Testis (tissue), 3 donors: ENCODE data around the gene VGLL1. TPM values are rescaled to one million over a fixed set of nuclear protein-coding genes. Genes with fewer than 3 reads are reported as not detected.

ENCODE experiments used
- DNase-seq: peaks from one replicate; pipeline ENCODE4 v3.0.0-alpha.2; 2019
- H3K27ac ChIP-seq, 2 donors: fragments of 200-600 bp; sonication (generic); one replicate each; pipeline ENCODE4 v1.5.1; 2019
- H3K27me3 ChIP-seq: fragments of 200-600 bp; sonication (generic); one replicate; pipeline ENCODE4 v1.5.1; 2019
- H3K36me3 ChIP-seq: fragments of 200-600 bp; sonication (generic); one replicate; pipeline ENCODE4 v1.5.1; 2017; ENCODE audit warnings: low read depth; ENCODE audit errors: missing control alignments
- H3K4me1 ChIP-seq: fragments of 200-600 bp; sonication (generic); one replicate; pipeline ENCODE4 v1.5.1; 2019
- H3K4me3 ChIP-seq, 2 donors: fragments of 200-600 bp; sonication (generic); one replicate each; pipeline ENCODE4 v1.5.1; 2017 to 2019
- H3K9me3 ChIP-seq: fragments of 200-600 bp; sonication (generic); one replicate; pipeline ENCODE4 v1.5.1; 2017
- POLR2A ChIP-seq: fragments of 450-650 bp; IDR thresholded peaks from one replicate; pipeline ENCODE4 v1.6.1; 2017; ENCODE audit warnings: antibody characterized with exemption, mild to moderate bottlenecking, moderate library complexity
- WGBS, 2 donors: methylation state at CpG; one replicate each; pipeline ENCODE4 v1.1.5; 2018; 5-methylcytosine and 5-hydroxymethylcytosine counted together
- intact Hi-C: fragments of 100-400 bp; cut with DNase I; formaldehyde crosslinking; loops from one replicate; pipeline ENCODE4 v1.15.1; 2023; ENCODE audit warnings: low total_unique reads
- polyA plus RNA-seq: library from polyadenylated mRNA; stranded (reverse); fragments of 350-450 nt; fragmentation: Illumina TruSeq; extraction: RNeasy Lipid Tissue Mini Kit (QIAGEN cat#74804); gene quantifications from one replicate; pipeline ENCODE4 v1.2.3, GENCODE V29; 2014; ENCODE audit warnings: low read depth, low replicate concordance; ENCODE audit not compliant: insufficient read depth
- total RNA-seq, 2 donors: library from RNA; depleted of rRNA; stranded (reverse); fragments of >200 nt; gene quantifications; one replicate each; pipeline ENCODE4 v1.2.3, GENCODE V29; 2016
- TF ChIP-seq, protein P1 (sequence below), 3 experiments: fragments of 450-650 bp in 2 of 3; fragments of 200-600 bp in 1 of 3; sonication (generic) in 1 of 3; IDR thresholded peaks; one replicate each; pipeline ENCODE4 v1.5.1; 2016 to 2019; ENCODE audit warnings: antibody characterized with exemption in 3 of 3, mild to moderate bottlenecking in 2 of 3, moderate library complexity in 1 of 3

VGLL1 gene
- total and polyA plus RNA-seq, 3 donors from 2014 or later, result 0.70 TPM; not detected in 2

DNA sequence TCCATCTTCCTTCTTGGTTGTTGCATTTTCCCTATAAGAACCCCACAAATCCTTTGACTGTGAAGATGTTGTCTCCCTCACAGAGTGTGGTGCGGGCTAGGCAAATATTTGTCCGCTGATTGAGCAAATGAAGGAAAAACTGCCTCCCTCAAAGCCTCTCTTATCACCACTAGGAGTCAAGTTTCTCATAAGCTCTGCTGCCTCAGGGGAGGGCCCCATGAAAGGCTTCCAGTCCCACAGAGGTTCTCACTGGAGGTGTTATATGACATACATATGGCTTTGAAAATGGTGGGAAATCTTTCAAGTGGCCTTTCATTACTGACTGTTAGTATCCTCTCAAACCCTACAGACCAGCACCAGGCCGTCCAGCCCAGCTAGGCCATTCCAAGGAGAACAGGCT, 9.3 kb downstream of the VGLL1 start:
- no peaks in the 10 kb centered on the region for H3K27me3 ChIP-seq
- intact Hi-C loops, result no loop called here
- H3K9me3 ChIP-seq, result no peaks in the 10 kb centered on the region
- no peaks in the 10 kb centered on the region for H3K36me3 ChIP-seq
- H3K27ac ChIP-seq, result no peak overlapping the region
- TF ChIP-seq, protein P1, sequence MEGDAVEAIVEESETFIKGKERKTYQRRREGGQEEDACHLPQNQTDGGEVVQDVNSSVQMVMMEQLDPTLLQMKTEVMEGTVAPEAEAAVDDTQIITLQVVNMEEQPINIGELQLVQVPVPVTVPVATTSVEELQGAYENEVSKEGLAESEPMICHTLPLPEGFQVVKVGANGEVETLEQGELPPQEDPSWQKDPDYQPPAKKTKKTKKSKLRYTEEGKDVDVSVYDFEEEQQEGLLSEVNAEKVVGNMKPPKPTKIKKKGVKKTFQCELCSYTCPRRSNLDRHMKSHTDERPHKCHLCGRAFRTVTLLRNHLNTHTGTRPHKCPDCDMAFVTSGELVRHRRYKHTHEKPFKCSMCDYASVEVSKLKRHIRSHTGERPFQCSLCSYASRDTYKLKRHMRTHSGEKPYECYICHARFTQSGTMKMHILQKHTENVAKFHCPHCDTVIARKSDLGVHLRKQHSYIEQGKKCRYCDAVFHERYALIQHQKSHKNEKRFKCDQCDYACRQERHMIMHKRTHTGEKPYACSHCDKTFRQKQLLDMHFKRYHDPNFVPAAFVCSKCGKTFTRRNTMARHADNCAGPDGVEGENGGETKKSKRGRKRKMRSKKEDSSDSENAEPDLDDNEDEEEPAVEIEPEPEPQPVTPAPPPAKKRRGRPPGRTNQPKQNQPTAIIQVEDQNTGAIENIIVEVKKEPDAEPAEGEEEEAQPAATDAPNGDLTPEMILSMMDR (IDR thresholded peaks at IDR 0.05), result no peak
- no peak for TF ChIP-seq POLR2A
- DNase-seq, result no peak
- H3K4me3 ChIP-seq, result no peak overlapping the region
- H3K4me1 ChIP-seq, result no peaks in the 10 kb centered on the region
- 66 to 75% methylated on average over 1 to 3 of the region's 3 CpGs for WGBS, 2 donors

GRCh38 chrX:136542281-136542680, 10.3 kb downstream of the VGLL1 start:
- Histone ChIP-seq H3K27me3 (no peaks in the 10 kb centered on the region), H3K4me1 (no peaks in the 10 kb centered on the region), H3K9me3 (no peaks in the 10 kb centered on the region), H3K4me3 (no peak overlapping the region), H3K36me3 (no peaks in the 10 kb centered on the region), H3K27ac (no peak overlapping the region)
- TF ChIP-seq POLR2A, result no peak
- TF ChIP-seq, protein P1 (IDR thresholded peaks at IDR 0.05), result no peak
- intact Hi-C loops, result no loop called here
- WGBS, 2 donors, result 76 to 81% methylated on average over 3 to 7 of the region's 7 CpGs
- no peak for DNase-seq

DNA sequence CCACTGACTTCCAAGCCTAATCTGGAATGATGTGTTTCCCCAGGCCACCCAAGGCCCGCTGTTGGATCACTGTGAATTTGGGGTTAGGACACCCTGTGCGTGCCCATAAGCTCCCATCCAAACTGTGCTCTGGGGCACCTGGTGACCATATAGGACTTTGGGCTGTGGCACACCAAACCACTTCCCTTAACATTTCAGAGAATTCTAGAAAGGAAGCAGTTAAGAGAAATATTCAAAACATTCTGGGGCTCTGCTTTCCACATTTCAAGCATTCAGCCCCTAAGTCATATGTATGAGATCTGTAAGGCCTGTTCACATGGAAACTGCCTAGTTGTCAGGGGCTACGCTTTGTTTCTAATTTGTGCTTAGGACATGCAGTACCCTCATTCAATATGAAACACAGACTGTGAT, 14.4 kb downstream of the VGLL1 start:
- Histone ChIP-seq H3K9me3 (no peaks in the 10 kb centered on the region), H3K27me3 (no peaks in the 10 kb centered on the region), H3K36me3 (no peaks in the 10 kb centered on the region), H3K4me1 (no peaks in the 10 kb centered on the region), H3K4me3 (no peak overlapping the region), H3K27ac (no peak overlapping the region)
- no peak for DNase-seq
- intact Hi-C loops, result no loop called here
- TF ChIP-seq, protein P1 (IDR thresholded peaks at IDR 0.05), result no peak
- TF ChIP-seq POLR2A, result no peak
- 75 to 96% methylated on average over 1 to 3 of the region's 3 CpGs for WGBS, 2 donors

GRCh38 chrX:136549226-136549625, 17.2 kb downstream of the VGLL1 start:
- Histone ChIP-seq H3K27me3 (no peaks in the 10 kb centered on the region), H3K36me3 (no peaks in the 10 kb centered on the region), H3K27ac (no peak overlapping the region), H3K4me1 (no peaks in the 10 kb centered on the region), H3K9me3 (no peaks in the 10 kb centered on the region), H3K4me3 (no peak overlapping the region)
- DNase-seq, result no peak
- WGBS, 2 donors, result 85% methylated on average over 4 of the region's 5 CpGs; no CpG with 5 or more reads in 1 of the 2 donors
- TF ChIP-seq, protein P1 (IDR thresholded peaks at IDR 0.05), result no peak
- no peak for TF ChIP-seq POLR2A
- intact Hi-C loops, result no loop called here

DNA sequence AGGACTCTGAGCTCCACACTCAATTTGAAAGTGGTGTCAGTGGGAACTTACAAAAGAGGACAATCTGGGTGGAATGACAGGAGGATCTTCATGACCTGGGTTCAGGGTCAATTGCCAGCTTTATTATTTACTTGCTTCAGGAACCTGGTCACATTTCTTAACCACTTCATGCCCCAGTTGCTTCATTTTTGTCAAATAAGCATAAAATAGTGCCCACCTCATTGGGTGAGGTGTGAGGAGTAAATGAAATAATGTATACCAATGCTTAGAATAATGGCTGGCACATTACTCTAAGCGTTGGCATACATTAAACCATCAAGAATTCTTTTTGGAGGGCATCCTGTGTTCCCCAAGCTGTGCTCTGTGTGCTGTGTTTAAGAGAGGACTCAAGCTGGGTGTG, 19.4 kb downstream of the VGLL1 start:
- intact Hi-C loops, result no loop called here
- Histone ChIP-seq H3K36me3 (no peaks in the 10 kb centered on the region), H3K9me3 (no peaks in the 10 kb centered on the region), H3K4me3 (no peak overlapping the region), H3K27ac (no peak overlapping the region), H3K27me3 (no peaks in the 10 kb centered on the region), H3K4me1 (no peaks in the 10 kb centered on the region)
- TF ChIP-seq, protein P1 (IDR thresholded peaks at IDR 0.05), result no peak
- TF ChIP-seq POLR2A, result no peak
- DNase-seq, result no peak
- 83 to 90% methylated on average over 1 of the region's 1 CpG for WGBS, 2 donors
